Left forelimb (tissue), 1 donor: ENCODE data around the gene OLFM3.

Source experiments
- DNase-seq: peaks from one replicate; pipeline ENCODE4 v3.0.0-alpha.2; 2018; ENCODE audit warnings: low spot score

OLFM3 gene

GRCh38 chr1:101943237-101943636, 53.5 kb downstream of the OLFM3 start:
- no peak for DNase-seq

- no peak for DNase-seq
Observed at GRCh38 chr1:101942516-101943193, 54.1 kb downstream of the OLFM3 start.

GRCh38 chr1:101938681-101939080, 58.0 kb downstream of the OLFM3 start:
- no peak for DNase-seq

- no peak for DNase-seq
Observed at GRCh38 chr1:101929343-101929742, 67.4 kb downstream of the OLFM3 start.

GRCh38 chr1:101928829-101929228, 67.9 kb downstream of the OLFM3 start:
- DNase-seq = no peak

- DNase-seq = no peak
Observed at GRCh38 chr1:101924700-101925099, 72.0 kb downstream of the OLFM3 start.

- DNase-seq = no peak
Observed at GRCh38 chr1:101920577-101920976, 76.1 kb downstream of the OLFM3 start.

GRCh38 chr1:101918277-101918676, 78.4 kb downstream of the OLFM3 start:
- DNase-seq = no peak

GRCh38 chr1:101915597-101915996, 81.1 kb downstream of the OLFM3 start:
- DNase-seq = no peak

- no peak for DNase-seq
Observed at GRCh38 chr1:101914473-101915242, 82.1 kb downstream of the OLFM3 start.

GRCh38 chr1:101911894-101912293, 84.8 kb downstream of the OLFM3 start:
- no peak for DNase-seq

GRCh38 chr1:101908980-101909379, 87.7 kb downstream of the OLFM3 start:
- no peak for DNase-seq

GRCh38 chr1:101907264-101907663, 89.5 kb downstream of the OLFM3 start:
- no peak for DNase-seq

GRCh38 chr1:101905283-101905835, 91.4 kb downstream of the OLFM3 start:
- no peak for DNase-seq

GRCh38 chr1:101902199-101902598, 94.5 kb downstream of the OLFM3 start:
- DNase-seq = no peak

GRCh38 chr1:101898137-101898536, 98.6 kb downstream of the OLFM3 start:
- DNase-seq = no peak

- no peak for DNase-seq
Observed at GRCh38 chr1:101884621-101885020, 112.1 kb downstream of the OLFM3 start.

GRCh38 chr1:101875891-101876290, 120.8 kb downstream of the OLFM3 start:
- no peak for DNase-seq

- no peak for DNase-seq
Observed at GRCh38 chr1:101873672-101874071, 123.1 kb downstream of the OLFM3 start.

GRCh38 chr1:101859941-101860340, 136.8 kb downstream of the OLFM3 start:
- no peak for DNase-seq

GRCh38 chr1:101854271-101854670, 142.5 kb downstream of the OLFM3 start:
- DNase-seq = no peak

- DNase-seq = no peak
Observed at GRCh38 chr1:101852936-101853335, 143.8 kb downstream of the OLFM3 start.

- no peak for DNase-seq
Observed at GRCh38 chr1:101849356-101849755, 147.4 kb downstream of the OLFM3 start.
